GM23338 (cell line): ENCODE measurements around the gene C1QA.

Source experiments
- CREB1 ChIP-seq: fragments of 250-450 bp; sonication (Bioruptor Pico); IDR thresholded peaks from 2 replicates; pipeline ENCODE4 v1.5.0; 2020; ENCODE audit warnings: low read depth, mild to moderate bottlenecking, moderate library complexity
- EZH2 ChIP-seq: fragments of 200-600 bp; sonication (generic); IDR thresholded peaks from one replicate; pipeline ENCODE4 v1.8.0; 2017; ENCODE audit warnings: antibody characterized with exemption, mild to moderate bottlenecking, low read depth; ENCODE audit not compliant: unreplicated experiment
- EZH2phosphoT487 ChIP-seq: fragments of 200-600 bp; sonication (generic); IDR thresholded peaks from one replicate; pipeline ENCODE4 v1.8.1; 2018; ENCODE audit warnings: antibody characterized with exemption; ENCODE audit not compliant: unreplicated experiment
- JUNB ChIP-seq: IDR thresholded peaks from one replicate; pipeline ENCODE4 v1.6.1; 2016; ENCODE audit warnings: antibody characterized with exemption; ENCODE audit not compliant: unreplicated experiment
- NANOG ChIP-seq: IDR thresholded peaks from 2 replicates; pipeline ENCODE4 v1.6.1; 2016; ENCODE audit warnings: antibody characterized with exemption, borderline replicate concordance
- POLR2AphosphoS5 ChIP-seq: IDR thresholded peaks from 2 replicates; pipeline ENCODE4 v1.6.1; 2016; ENCODE audit warnings: antibody characterized with exemption, low read depth
- STAT1 ChIP-seq: IDR thresholded peaks from one replicate; pipeline ENCODE4 v1.6.1; 2016; ENCODE audit warnings: antibody characterized with exemption; ENCODE audit not compliant: unreplicated experiment
- ZNF114 ChIP-seq: fragments of 250-450 bp; sonication (Bioruptor Pico); IDR thresholded peaks from 2 replicates; pipeline ENCODE4 v1.5.0; 2020; ENCODE audit warnings: mild to moderate bottlenecking, moderate library complexity
- TF ChIP-seq, protein P1 (sequence below), 2 experiments: fragments of 200-600 bp in 1 of 2; sonication (generic) in 1 of 2; conservative IDR thresholded peaks; 2 replicates each; pipeline versions ENCODE4 v1.5.1 to v1.6.1; 2016 to 2017; ENCODE audit warnings: antibody characterized with exemption in 2 of 2, low read depth in 2 of 2, mild to moderate bottlenecking in 2 of 2, moderate library complexity in 1 of 2
- TF ChIP-seq, protein P2 (sequence below): IDR thresholded peaks from one replicate; pipeline ENCODE4 v1.6.1; 2018; ENCODE audit warnings: antibody characterized with exemption; ENCODE audit not compliant: unreplicated experiment
- TF ChIP-seq, protein P3 (sequence below): fragments of 250-450 bp; sonication (Bioruptor Pico); IDR thresholded peaks from 2 replicates; pipeline ENCODE4 v1.5.0; 2020; ENCODE audit warnings: mild to moderate bottlenecking, moderate library complexity
- TF ChIP-seq, protein P4 (sequence below): IDR thresholded peaks from 2 replicates; pipeline ENCODE4 v1.6.1; 2016; ENCODE audit warnings: antibody characterized with exemption

DNA sequence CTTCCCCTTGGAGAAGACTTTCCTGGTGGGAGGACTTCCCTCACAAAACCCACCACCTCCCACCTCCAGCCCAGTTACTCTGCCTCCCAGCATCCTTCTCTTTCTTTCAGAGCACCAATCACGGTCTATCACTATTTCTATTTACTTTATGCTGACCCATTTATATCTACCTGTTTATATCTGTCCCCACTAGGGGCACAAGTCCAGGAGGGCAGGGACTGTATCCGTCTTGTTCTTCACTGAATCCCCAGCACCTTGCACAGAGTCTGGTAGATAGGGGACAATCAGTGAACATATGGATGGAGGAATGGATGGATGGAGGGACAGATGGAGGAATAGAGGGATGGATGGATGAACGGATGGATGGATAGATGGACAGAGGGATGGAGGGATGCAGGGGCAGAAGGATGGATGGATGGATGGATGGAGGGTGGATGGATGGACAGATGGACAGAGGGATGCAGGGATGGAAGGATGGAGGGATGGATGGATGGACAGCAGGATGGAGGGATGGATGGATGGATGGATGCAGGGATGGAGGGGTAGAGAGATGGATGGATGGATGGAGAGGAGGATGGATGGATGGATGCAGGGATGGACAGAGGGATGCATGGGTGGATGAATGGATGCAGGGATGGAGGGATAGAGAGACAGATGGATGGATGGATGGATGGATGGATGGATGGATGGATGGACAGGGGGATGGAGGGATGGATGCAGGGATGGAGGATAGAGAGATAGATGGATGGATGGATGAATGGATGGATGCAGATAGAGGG, 22.1 kb downstream of the C1QA start:
- TF ChIP-seq, protein P1, sequence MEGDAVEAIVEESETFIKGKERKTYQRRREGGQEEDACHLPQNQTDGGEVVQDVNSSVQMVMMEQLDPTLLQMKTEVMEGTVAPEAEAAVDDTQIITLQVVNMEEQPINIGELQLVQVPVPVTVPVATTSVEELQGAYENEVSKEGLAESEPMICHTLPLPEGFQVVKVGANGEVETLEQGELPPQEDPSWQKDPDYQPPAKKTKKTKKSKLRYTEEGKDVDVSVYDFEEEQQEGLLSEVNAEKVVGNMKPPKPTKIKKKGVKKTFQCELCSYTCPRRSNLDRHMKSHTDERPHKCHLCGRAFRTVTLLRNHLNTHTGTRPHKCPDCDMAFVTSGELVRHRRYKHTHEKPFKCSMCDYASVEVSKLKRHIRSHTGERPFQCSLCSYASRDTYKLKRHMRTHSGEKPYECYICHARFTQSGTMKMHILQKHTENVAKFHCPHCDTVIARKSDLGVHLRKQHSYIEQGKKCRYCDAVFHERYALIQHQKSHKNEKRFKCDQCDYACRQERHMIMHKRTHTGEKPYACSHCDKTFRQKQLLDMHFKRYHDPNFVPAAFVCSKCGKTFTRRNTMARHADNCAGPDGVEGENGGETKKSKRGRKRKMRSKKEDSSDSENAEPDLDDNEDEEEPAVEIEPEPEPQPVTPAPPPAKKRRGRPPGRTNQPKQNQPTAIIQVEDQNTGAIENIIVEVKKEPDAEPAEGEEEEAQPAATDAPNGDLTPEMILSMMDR (conservative IDR thresholded peaks at IDR 0.05; ENCODE audit: low read depth in 2 of 2), result peak in 1 of 2 experiments; percentile 3; a peak in 2 of 4 replicates
- TF ChIP-seq EZH2 (no peak), POLR2AphosphoS5 (no peak), EZH2phosphoT487 (no peak), CREB1 (CRISPR knock-in tag) (no peak), STAT1 (no peak), JUNB (no peak), ZNF114 (CRISPR knock-in tag) (no peak), NANOG (no peak)
- TF ChIP-seq, protein P2, sequence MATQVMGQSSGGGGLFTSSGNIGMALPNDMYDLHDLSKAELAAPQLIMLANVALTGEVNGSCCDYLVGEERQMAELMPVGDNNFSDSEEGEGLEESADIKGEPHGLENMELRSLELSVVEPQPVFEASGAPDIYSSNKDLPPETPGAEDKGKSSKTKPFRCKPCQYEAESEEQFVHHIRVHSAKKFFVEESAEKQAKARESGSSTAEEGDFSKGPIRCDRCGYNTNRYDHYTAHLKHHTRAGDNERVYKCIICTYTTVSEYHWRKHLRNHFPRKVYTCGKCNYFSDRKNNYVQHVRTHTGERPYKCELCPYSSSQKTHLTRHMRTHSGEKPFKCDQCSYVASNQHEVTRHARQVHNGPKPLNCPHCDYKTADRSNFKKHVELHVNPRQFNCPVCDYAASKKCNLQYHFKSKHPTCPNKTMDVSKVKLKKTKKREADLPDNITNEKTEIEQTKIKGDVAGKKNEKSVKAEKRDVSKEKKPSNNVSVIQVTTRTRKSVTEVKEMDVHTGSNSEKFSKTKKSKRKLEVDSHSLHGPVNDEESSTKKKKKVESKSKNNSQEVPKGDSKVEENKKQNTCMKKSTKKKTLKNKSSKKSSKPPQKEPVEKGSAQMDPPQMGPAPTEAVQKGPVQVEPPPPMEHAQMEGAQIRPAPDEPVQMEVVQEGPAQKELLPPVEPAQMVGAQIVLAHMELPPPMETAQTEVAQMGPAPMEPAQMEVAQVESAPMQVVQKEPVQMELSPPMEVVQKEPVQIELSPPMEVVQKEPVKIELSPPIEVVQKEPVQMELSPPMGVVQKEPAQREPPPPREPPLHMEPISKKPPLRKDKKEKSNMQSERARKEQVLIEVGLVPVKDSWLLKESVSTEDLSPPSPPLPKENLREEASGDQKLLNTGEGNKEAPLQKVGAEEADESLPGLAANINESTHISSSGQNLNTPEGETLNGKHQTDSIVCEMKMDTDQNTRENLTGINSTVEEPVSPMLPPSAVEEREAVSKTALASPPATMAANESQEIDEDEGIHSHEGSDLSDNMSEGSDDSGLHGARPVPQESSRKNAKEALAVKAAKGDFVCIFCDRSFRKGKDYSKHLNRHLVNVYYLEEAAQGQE, result no peak
- TF ChIP-seq, protein P3, sequence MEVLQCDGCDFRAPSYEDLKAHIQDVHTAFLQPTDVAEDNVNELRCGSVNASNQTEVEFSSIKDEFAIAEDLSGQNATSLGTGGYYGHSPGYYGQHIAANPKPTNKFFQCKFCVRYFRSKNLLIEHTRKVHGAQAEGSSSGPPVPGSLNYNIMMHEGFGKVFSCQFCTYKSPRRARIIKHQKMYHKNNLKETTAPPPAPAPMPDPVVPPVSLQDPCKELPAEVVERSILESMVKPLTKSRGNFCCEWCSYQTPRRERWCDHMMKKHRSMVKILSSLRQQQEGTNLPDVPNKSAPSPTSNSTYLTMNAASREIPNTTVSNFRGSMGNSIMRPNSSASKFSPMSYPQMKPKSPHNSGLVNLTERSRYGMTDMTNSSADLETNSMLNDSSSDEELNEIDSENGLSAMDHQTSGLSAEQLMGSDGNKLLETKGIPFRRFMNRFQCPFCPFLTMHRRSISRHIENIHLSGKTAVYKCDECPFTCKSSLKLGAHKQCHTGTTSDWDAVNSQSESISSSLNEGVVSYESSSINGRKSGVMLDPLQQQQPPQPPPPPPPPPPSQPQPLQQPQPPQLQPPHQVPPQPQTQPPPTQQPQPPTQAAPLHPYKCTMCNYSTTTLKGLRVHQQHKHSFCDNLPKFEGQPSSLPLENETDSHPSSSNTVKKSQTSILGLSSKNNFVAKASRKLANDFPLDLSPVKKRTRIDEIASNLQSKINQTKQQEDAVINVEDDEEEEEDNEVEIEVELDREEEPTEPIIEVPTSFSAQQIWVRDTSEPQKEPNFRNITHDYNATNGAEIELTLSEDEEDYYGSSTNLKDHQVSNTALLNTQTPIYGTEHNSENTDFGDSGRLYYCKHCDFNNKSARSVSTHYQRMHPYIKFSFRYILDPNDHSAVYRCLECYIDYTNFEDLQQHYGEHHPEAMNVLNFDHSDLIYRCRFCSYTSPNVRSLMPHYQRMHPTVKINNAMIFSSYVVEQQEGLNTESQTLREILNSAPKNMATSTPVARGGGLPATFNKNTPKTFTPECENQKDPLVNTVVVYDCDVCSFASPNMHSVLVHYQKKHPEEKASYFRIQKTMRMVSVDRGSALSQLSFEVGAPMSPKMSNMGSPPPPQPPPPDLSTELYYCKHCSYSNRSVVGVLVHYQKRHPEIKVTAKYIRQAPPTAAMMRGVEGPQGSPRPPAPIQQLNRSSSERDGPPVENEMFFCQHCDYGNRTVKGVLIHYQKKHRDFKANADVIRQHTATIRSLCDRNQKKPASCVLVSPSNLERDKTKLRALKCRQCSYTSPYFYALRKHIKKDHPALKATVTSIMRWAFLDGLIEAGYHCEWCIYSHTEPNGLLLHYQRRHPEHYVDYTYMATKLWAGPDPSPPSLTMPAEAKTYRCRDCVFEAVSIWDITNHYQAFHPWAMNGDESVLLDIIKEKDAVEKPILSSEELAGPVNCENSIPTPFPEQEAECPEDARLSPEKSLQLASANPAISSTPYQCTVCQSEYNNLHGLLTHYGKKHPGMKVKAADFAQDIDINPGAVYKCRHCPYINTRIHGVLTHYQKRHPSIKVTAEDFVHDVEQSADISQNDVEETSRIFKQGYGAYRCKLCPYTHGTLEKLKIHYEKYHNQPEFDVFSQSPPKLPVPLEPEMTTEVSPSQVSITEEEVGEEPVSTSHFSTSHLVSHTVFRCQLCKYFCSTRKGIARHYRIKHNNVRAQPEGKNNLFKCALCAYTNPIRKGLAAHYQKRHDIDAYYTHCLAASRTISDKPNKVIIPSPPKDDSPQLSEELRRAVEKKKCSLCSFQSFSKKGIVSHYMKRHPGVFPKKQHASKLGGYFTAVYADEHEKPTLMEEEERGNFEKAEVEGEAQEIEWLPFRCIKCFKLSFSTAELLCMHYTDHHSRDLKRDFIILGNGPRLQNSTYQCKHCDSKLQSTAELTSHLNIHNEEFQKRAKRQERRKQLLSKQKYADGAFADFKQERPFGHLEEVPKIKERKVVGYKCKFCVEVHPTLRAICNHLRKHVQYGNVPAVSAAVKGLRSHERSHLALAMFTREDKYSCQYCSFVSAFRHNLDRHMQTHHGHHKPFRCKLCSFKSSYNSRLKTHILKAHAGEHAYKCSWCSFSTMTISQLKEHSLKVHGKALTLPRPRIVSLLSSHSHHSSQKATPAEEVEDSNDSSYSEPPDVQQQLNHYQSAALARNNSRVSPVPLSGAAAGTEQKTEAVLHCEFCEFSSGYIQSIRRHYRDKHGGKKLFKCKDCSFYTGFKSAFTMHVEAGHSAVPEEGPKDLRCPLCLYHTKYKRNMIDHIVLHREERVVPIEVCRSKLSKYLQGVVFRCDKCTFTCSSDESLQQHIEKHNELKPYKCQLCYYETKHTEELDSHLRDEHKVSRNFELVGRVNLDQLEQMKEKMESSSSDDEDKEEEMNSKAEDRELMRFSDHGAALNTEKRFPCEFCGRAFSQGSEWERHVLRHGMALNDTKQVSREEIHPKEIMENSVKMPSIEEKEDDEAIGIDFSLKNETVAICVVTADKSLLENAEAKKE, result no peak
- TF ChIP-seq, protein P4, sequence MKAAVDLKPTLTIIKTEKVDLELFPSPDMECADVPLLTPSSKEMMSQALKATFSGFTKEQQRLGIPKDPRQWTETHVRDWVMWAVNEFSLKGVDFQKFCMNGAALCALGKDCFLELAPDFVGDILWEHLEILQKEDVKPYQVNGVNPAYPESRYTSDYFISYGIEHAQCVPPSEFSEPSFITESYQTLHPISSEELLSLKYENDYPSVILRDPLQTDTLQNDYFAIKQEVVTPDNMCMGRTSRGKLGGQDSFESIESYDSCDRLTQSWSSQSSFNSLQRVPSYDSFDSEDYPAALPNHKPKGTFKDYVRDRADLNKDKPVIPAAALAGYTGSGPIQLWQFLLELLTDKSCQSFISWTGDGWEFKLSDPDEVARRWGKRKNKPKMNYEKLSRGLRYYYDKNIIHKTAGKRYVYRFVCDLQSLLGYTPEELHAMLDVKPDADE, result no peak
